Measurements from ENCODE around the gene WWOX.

Gene WWOX

DNA sequence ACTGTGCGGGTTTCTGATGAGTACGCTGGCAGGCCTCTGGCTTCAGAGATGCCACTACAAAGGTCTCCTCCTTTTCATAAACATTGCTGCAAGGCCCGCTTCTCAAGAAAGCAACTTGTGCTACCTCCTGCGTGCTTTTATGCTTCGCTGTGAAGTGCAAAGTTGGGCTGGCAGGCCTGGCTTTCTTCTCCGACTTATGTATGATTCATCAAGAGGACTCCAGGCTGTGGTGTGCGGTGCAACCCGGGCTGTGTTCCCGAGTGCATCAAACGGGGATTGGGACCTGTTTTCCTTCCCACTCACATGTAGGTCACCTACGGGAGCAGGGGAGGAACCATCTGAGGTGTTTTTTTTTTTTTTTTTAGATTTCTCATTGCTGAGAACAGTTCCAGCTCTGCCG lies 534.1 kb downstream of the WWOX start:
- no peak overlapping the region for H3K4me3 ChIP-seq (ENCODE audit: low read depth, low read length)

DNA sequence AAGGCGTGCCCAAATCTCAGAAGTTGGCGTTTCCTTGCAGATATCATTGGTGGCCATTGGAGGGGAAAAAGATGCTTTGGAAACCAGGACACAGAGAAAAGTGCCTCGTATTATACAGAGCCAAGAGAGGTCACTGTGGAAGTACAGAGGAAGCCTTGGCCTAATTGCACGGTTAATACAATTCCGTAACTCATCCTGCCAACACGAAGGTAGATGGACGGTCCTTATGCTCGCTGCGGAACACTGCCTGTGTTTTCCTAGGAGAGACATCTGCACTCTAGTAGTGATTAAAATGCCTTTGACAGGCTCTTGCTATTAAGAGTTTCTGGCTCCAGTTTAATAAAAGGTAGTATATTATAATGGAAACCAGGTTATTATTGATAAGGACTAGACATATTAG lies 536.4 kb downstream of the WWOX start:
- H3K4me3 ChIP-seq (ENCODE audit: low read depth, low read length): no peak overlapping the region

DNA sequence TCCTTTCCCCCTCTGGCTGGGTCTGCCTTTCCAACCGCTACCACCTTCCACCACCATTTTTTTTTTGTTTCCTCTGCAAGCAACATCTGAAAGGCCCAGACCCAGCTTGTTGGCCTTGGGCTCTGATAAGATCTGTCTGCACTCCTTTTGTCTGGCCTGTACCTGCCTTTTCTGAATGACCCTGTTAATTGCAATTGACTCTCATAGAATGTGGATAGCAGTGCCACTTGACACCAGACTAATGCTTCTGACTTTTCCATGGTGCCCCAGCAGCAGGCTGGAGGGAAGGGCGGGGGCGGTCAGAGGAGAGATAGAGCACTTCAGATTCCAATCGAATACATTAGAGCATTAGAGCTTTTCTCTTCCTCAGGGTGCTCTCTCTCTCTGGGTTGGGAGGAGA lies 538.9 kb downstream of the WWOX start:
- H3K4me3 ChIP-seq (ENCODE audit: low read depth, low read length): no peak overlapping the region

DNA sequence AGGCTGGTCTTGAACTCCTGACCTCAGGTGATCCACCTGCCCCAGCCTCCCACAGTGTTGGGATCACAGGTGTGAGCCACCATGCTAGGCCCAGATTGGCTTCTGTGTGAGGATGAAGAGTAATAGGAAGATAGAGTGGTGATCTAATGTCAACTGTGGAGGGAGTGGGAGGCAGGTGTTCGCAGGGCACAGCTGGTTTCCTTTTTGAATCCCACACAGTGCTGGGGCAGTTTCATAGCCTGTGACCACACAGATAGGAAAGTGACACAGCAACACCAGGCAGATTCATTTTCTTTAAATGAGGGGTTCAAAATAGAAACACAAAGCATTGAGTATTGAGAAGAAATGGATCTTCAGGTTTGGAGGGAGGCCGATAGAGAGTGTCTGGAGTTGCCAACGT lies 540.3 kb downstream of the WWOX start:
- H3K4me3 ChIP-seq (ENCODE audit: low read depth, low read length): no peak overlapping the region

- no peak overlapping the region for H3K4me3 ChIP-seq (ENCODE audit: low read depth, low read length)
These were observed 541.4 kb downstream of the WWOX start for GRCh38 chr16:78640886-78641285.

DNA sequence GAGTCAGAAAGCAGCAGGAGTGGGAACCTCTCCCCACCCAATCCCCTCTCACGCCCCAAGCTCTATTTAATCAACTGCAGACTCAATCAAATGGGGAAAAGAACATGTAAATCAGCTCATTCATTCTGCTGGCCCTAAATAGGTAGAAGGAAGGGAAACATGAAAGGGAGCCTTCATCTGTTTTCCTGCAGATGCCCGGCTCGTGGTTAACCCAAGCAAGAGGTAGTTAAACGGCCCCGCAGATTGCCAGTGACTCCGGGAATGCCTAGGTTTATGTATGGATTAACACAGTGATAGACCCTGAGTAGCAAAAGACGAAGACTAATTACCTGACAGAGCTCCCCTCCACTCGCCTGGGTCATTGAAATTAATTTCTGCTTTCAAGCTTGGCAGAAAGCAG lies 542.0 kb downstream of the WWOX start:
- H3K4me3 ChIP-seq (ENCODE audit: low read depth, low read length): no peak overlapping the region

GRCh38 chr16:78642621-78643285 lies 543.3 kb downstream of the WWOX start:
- no peak overlapping the region for H3K4me3 ChIP-seq (ENCODE audit: low read depth, low read length)

- no peak overlapping the region for H3K4me3 ChIP-seq (ENCODE audit: low read depth, low read length)
These were observed 546.2 kb downstream of the WWOX start for GRCh38 chr16:78645657-78646056.

DNA sequence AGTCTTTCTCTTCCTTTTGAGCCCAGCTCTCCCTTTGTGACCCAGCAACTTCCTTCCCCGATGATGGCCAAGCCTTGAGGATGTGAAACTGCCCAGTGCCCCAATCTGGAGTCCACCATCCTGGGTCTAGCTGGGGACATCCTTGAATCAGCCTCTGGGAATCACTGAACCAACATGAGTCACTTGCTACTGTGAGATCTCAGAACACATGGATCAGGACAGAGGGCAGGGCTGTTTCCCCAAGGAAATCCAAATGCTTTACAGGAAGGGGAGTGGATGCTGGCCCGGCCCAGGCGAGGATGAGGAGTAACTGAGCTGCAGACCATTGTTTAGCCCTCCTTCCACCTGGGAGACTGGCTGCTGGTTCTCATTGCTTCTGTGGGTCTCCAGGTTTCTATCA lies 547.6 kb downstream of the WWOX start:
- no peak overlapping the region for H3K4me3 ChIP-seq (ENCODE audit: low read depth, low read length)

GRCh38 chr16:78647491-78647890 lies 548.0 kb downstream of the WWOX start:
- H3K4me3 ChIP-seq (ENCODE audit: low read depth, low read length): no peak overlapping the region

- H3K4me3 ChIP-seq (ENCODE audit: low read depth, low read length): no peak overlapping the region
These were observed 549.1 kb downstream of the WWOX start for GRCh38 chr16:78648517-78648916.

GRCh38 chr16:78650339-78651074 lies 551.1 kb downstream of the WWOX start:
- H3K4me3 ChIP-seq (ENCODE audit: low read depth, low read length): no peak overlapping the region

DNA sequence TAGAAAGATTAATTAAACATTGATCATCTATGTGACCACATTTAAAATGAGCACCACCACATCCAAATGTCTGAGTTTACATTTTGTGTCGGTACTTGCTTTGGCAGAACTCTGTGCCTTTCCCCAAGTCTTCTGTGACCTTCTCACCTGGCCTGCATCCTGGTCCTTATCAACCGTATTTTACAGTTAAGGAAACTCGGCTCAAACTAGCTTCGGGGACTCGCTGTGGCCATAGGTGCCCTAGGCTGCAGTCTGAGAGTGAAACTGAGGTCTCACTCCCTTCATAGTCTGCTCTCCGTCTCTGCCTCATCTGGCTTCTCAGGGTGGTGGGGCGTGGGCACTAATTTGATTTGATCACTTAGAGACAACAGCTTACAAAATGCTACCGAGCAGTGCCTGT lies 555.5 kb downstream of the WWOX start:
- no peak overlapping the region for H3K4me3 ChIP-seq (ENCODE audit: low read depth, low read length)

DNA sequence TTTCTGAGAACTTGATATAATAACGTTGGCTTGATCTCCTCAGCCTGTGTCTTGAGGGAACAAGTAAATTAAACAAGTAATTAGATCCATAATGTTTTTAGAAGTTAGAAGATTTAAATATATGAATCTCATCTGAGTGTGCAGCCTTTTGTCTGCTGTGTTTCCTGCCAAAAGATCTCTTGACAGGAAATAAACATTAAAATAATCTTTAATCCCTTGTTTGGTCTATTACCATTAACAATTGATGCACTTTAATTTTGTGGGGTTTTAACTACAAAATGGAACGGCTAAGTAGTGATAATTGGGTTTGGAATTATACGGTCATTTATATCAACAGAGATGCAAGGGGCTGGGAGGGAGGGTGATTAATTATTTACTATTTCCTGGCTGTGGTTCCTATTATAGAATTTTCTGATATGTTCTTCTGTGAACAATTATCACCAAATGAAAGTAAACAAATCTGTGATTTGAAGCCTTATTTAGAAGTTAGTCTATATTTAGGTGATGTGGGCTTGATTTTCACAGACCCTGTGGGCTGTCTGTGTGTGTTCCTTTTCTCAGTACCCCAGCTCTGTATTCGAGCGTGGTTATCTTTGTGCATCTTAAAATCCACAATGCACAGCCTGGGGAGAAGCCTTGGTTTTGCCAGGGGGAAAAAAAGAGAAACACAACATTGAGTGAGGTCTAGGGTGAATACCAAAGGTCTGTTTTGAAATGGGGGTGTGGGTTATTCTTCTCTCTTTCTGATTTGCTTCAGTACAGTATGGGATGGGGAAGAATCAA lies 556.1 kb downstream of the WWOX start:
- H3K4me3 ChIP-seq (ENCODE audit: low read depth, low read length): no peak overlapping the region

- H3K4me3 ChIP-seq (ENCODE audit: low read depth, low read length): no peak overlapping the region
These were observed 557.4 kb downstream of the WWOX start for GRCh38 chr16:78656887-78657286.

DNA sequence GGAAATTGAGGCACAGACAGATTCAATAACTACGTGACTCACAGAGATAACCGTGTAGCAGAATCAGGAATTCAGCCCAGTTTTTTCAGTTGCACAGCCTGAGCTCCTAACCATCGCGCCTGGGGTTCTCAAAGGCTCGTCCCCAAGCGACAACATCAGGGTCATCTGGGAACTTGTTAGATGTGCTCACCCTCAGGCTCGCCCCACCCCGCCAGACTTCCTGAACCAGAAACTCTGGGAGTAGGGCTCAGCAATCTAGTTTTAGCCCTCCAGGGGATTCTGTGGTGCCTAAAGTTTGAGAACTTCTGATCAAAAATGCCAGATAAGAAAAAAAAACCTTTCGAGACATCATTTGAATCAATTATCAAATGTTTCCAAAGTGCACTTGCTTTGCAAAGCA lies 559.8 kb downstream of the WWOX start:
- H3K4me3 ChIP-seq (ENCODE audit: low read depth, low read length): no peak overlapping the region

GRCh38 chr16:78659668-78660217 lies 560.3 kb downstream of the WWOX start:
- no peak overlapping the region for H3K4me3 ChIP-seq (ENCODE audit: low read depth, low read length)

DNA sequence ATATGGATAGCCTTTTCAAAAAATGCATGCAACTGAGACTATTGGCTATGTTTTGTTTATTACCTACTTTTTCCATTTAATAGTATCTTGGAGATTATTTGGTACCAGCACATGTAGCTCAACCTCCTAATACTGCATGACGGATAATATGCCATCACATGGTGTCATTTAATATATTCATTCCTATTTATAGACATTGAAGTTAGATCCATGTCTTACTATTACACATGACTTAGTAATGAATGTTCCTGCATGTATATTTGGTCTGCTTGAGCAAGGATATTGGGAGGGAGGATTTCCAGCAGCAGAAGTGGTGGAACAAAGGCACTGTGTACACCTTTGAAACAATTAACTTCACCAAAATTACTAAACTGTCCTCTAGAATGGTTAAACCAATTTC lies 561.3 kb downstream of the WWOX start:
- H3K4me3 ChIP-seq (ENCODE audit: low read depth, low read length): no peak overlapping the region

GRCh38 chr16:78663690-78664089 lies 564.2 kb downstream of the WWOX start:
- H3K4me3 ChIP-seq (ENCODE audit: low read depth, low read length): no peak overlapping the region

- no peak overlapping the region for H3K4me3 ChIP-seq (ENCODE audit: low read depth, low read length)
These were observed 565.6 kb downstream of the WWOX start for GRCh38 chr16:78664811-78665772.

- no peak overlapping the region for H3K4me3 ChIP-seq (ENCODE audit: low read depth, low read length)
These were observed 566.9 kb downstream of the WWOX start for GRCh38 chr16:78666318-78666717.
